Omental fat pad (tissue), 4 donors: ENCODE results near the gene GPR176. TPM values are rescaled to one million over a fixed set of nuclear protein-coding genes. Genes with fewer than 3 reads are reported as not detected.

Experiments used
- ATAC-seq: fragments of 150-250 bp; one replicate; pipeline ENCODE4 v1.9.1; 2016; ENCODE audit warnings: mild to moderate bottlenecking, moderate library complexity; ENCODE audit not compliant: low FRiP score
- DNase-seq: peaks from one replicate; pipeline ENCODE4 v3.0.0-alpha.2; 2019; ENCODE audit warnings: low spot score
- CTCF ChIP-seq, 3 donors: fragments of 450-650 bp; IDR thresholded peaks; one replicate each; pipeline ENCODE4 v1.5.1; 2016 to 2017; ENCODE audit warnings: antibody characterized with exemption in 3 of 3, mild to moderate bottlenecking in 3 of 3, moderate library complexity in 2 of 3
- total RNA-seq, 4 donors: library from RNA; depleted of rRNA; stranded (reverse); fragments of >200 nt; gene quantifications; one replicate each; pipeline ENCODE4 v1.1.0, GENCODE V29; 2016

GPR176 gene
- total RNA-seq, 4 donors from 2014 or later, result 5.6 to 23.9 (median 11.7) TPM

GRCh38 chr15:39864116-39864515, 56.0 kb downstream of the GPR176 start:
- no peak for TF ChIP-seq CTCF (IDR thresholded peaks at IDR 0.05)
- DNase-seq (no peak), ATAC-seq (no peak)

GRCh38 chr15:39860871-39861270, 59.2 kb downstream of the GPR176 start:
- DNase-seq, result no peak
- no peak for ATAC-seq
- TF ChIP-seq CTCF (IDR thresholded peaks at IDR 0.05), result no peak

- ATAC-seq, result no peak
- no peak for TF ChIP-seq CTCF (IDR thresholded peaks at IDR 0.05)
- DNase-seq, result no peak
These were observed 59.9 kb downstream of the GPR176 start for GRCh38 chr15:39860200-39860599.

- no peak for ATAC-seq
- TF ChIP-seq CTCF (IDR thresholded peaks at IDR 0.05), result no peak
- no peak for DNase-seq
These were observed 60.4 kb downstream of the GPR176 start for GRCh38 chr15:39859636-39860035.

- ATAC-seq (no peak), DNase-seq (no peak)
- no peak for TF ChIP-seq CTCF (IDR thresholded peaks at IDR 0.05)
These were observed 62.9 kb downstream of the GPR176 start for GRCh38 chr15:39857132-39857531.

- DNase-seq (no peak), ATAC-seq (no peak)
- TF ChIP-seq CTCF (IDR thresholded peaks at IDR 0.05), result no peak
These were observed 63.7 kb downstream of the GPR176 start for GRCh38 chr15:39856357-39856756.

GRCh38 chr15:39855400-39855799, 64.7 kb downstream of the GPR176 start:
- DNase-seq (no peak), ATAC-seq (no peak)
- TF ChIP-seq CTCF (IDR thresholded peaks at IDR 0.05), result no peak
